SK-N-SH (cell line): ENCODE measurements around the gene RILPL2. TPM values are rescaled to one million over a fixed set of nuclear protein-coding genes. Genes with fewer than 3 reads are reported as not detected.
"Not testable (repeated sequence)": the region's sequence is repeated elsewhere in the genome, so short reads cannot be mapped to it uniquely, and the experiment has no call there.

Experiments used
- CTCF ChIA-PET: fragments of 300-600, 350-600 bp; formaldehyde crosslinking; extraction: SDS; loops from one replicate; lab custom pipeline; 2021; lab: Yijun Ruan, JAX
- POLR2A ChIA-PET: fragments of 350-600 bp; sonication (Branson Sonifier 250); formaldehyde crosslinking; extraction: SDS; loops from one replicate; lab custom pipeline; 2020; ENCODE audit warnings: antibody characterized with exemption, inconsistent platforms; lab: Yijun Ruan, JAX
- DNase-seq: peaks from one replicate; pipeline ENCODE4 v3.0.0; 2012
- H2AFZ ChIP-seq: fragments of 200-600 bp; sonication (generic); 2 replicates; pipeline ENCODE4 v1.8.1; 2016; ENCODE audit warnings: antibody characterized with exemption, mild to moderate bottlenecking, low read depth
- H3F3A ChIP-seq: fragments of 200-600 bp; sonication (generic); replicated peaks from 2 replicates; pipeline ENCODE3; 2016; ENCODE audit warnings: antibody characterized with exemption, mild to moderate bottlenecking; ENCODE audit not compliant: insufficient read depth
- H3K27ac ChIP-seq, 2 experiments: fragments of 200-500 bp in 1 of 2; fragments of 200-600 bp in 1 of 2; sonication (Bioruptor generic) in 1 of 2; sonication (generic), shearing (Covaris generic) in 1 of 2; 2 replicates each; pipeline versions ENCODE4 v1.5.1 to v1.6.1; 2014 to 2016; ENCODE audit warnings: low read depth in 2 of 2, inconsistent platforms in 1 of 2, low read length in 1 of 2, mild to moderate bottlenecking in 1 of 2, mixed read lengths in 1 of 2
- H3K27me3 ChIP-seq: fragments of 200-600 bp; sonication (generic), shearing (Covaris generic); 2 replicates; pipeline ENCODE4 v1.6.1; 2016; ENCODE audit warnings: mixed run types; ENCODE audit not compliant: insufficient read depth
- H3K36me3 ChIP-seq, 2 experiments: fragments of 200-500 bp in 1 of 2; fragments of 200-600 bp in 1 of 2; sonication (Bioruptor generic) in 1 of 2; sonication (generic) in 1 of 2; replicated peaks in 1 of 2; 2 replicates each; pipeline versions ENCODE3 to v1.5.1; 2014 to 2016; ENCODE audit warnings: low read length in 1 of 2, mild to moderate bottlenecking in 1 of 2; ENCODE audit not compliant: insufficient read depth in 2 of 2, control insufficient read depth in 1 of 2
- H3K4me1 ChIP-seq, 2 experiments: fragments of 200-500 bp in 1 of 2; fragments of 200-600 bp in 1 of 2; sonication (Bioruptor generic) in 1 of 2; sonication (generic), shearing (Covaris generic) in 1 of 2; 2 replicates each; pipeline versions ENCODE4 v1.5.1 to v1.6.1; 2014 to 2016; ENCODE audit warnings: low read depth in 1 of 2, low read length in 1 of 2, mixed run types in 1 of 2; ENCODE audit not compliant: insufficient read depth in 2 of 2, control insufficient read depth in 1 of 2
- H3K4me2 ChIP-seq: fragments of 200-600 bp; sonication (generic), shearing (Covaris generic); 2 replicates; pipeline ENCODE4 v1.6.1; 2017; ENCODE audit warnings: mixed run types
- H3K4me3 ChIP-seq, 2 experiments: fragments of 200-500 bp in 1 of 2; fragments of 200-600 bp in 1 of 2; sonication (Bioruptor generic) in 1 of 2; sonication (generic), shearing (Covaris generic) in 1 of 2; 2 replicates each; pipeline versions ENCODE4 v1.5.1 to v1.8.1; 2014 to 2016; ENCODE audit warnings: low read depth in 2 of 2, inconsistent platforms in 1 of 2, low read length in 1 of 2, mild to moderate bottlenecking in 1 of 2, mixed read lengths in 1 of 2, moderate library complexity in 1 of 2
- H3K79me2 ChIP-seq: fragments of 200-600 bp; sonication (generic); 2 replicates; pipeline ENCODE4 v1.8.1; 2017; ENCODE audit warnings: mild to moderate bottlenecking; ENCODE audit not compliant: insufficient read depth
- H3K9ac ChIP-seq: fragments of 200-600 bp; sonication (generic); 2 replicates; pipeline ENCODE4 v1.6.1; 2017; ENCODE audit warnings: mixed run types
- H3K9me2 ChIP-seq: fragments of 200-600 bp; sonication (generic); 2 replicates; pipeline ENCODE4 v1.6.1; 2017; ENCODE audit warnings: mixed run types
- H3K9me3 ChIP-seq: fragments of 200-600 bp; sonication (generic); 2 replicates; pipeline ENCODE4 v1.6.1; 2017; ENCODE audit warnings: mixed run types, mild to moderate bottlenecking, moderate library complexity
- H4K20me1 ChIP-seq: fragments of 200-600 bp; sonication (generic); 2 replicates; pipeline ENCODE4 v1.6.1; 2017; ENCODE audit warnings: mild to moderate bottlenecking, mixed run types; ENCODE audit not compliant: insufficient read depth
- ELF1 ChIP-seq: IDR thresholded peaks from 2 replicates; pipeline ENCODE4 v1.4.0; 2012
- GATA2 ChIP-seq: sonication (generic); formaldehyde crosslinking; IDR thresholded peaks from 2 replicates; pipeline ENCODE4 v1.5.0; 2020; ENCODE audit warnings: mild to moderate bottlenecking, missing genetic modification reagents
- IRF3 ChIP-seq: fragments of 150-350 bp; IDR thresholded peaks from 2 replicates; pipeline ENCODE4 v1.6.1; 2016; ENCODE audit warnings: mild to moderate bottlenecking, low read depth, low read length
- JUND ChIP-seq: IDR thresholded peaks from 2 replicates; pipeline ENCODE4 v1.4.0; 2012
- MAX ChIP-seq: IDR thresholded peaks from 2 replicates; pipeline ENCODE4 v1.4.0; 2012; ENCODE audit warnings: low read depth
- MEF2A ChIP-seq: IDR thresholded peaks from 2 replicates; pipeline ENCODE4 v1.4.0; 2012; ENCODE audit warnings: low read depth, borderline replicate concordance
- MXI1 ChIP-seq: IDR thresholded peaks from 2 replicates; pipeline ENCODE4 v1.6.1; 2012; ENCODE audit warnings: mild to moderate bottlenecking, low read depth, low read length, improper control_type of control experiment
- NRF1 ChIP-seq: IDR thresholded peaks from 2 replicates; pipeline ENCODE4 v1.6.1; 2012; ENCODE audit warnings: low read depth, mild to moderate bottlenecking, low read length
- PBX3 ChIP-seq: IDR thresholded peaks from 2 replicates; pipeline ENCODE4; 2012
- POLR2AphosphoS5 ChIP-seq: IDR thresholded peaks from 2 replicates; pipeline ENCODE4 v1.6.1; 2012; ENCODE audit warnings: low read depth, low read length
- REST ChIP-seq: IDR thresholded peaks from 2 replicates; pipeline ENCODE4 v1.6.1; 2012; ENCODE audit warnings: mild to moderate bottlenecking, low read depth, low read length, moderate library complexity
- RXRA ChIP-seq: IDR thresholded peaks from 2 replicates; pipeline ENCODE4 v1.4.0; 2012; ENCODE audit warnings: low read depth, mild to moderate bottlenecking, borderline replicate concordance
- SMC3 ChIP-seq: IDR thresholded peaks from 2 replicates; pipeline ENCODE4 v1.6.1; 2012; ENCODE audit warnings: low read depth, low read length, improper control_type of control experiment
- TAF1 ChIP-seq: IDR thresholded peaks from 2 replicates; pipeline ENCODE4 v1.6.1; 2012; ENCODE audit warnings: low read depth, mild to moderate bottlenecking, low read length, moderate library complexity, borderline replicate concordance
- TEAD4 ChIP-seq: IDR thresholded peaks from 2 replicates; pipeline ENCODE4 v1.4.0; 2012; ENCODE audit warnings: mild to moderate bottlenecking, borderline replicate concordance; ENCODE audit not compliant: insufficient read depth
- USF1 ChIP-seq: IDR thresholded peaks from 2 replicates; pipeline ENCODE4 v1.4.0; 2012; ENCODE audit warnings: low read depth, borderline replicate concordance
- USF2 ChIP-seq: fragments of 150-350 bp; IDR thresholded peaks from 2 replicates; pipeline ENCODE4 v1.6.1; 2017; ENCODE audit warnings: antibody characterized with exemption, low read length, low read depth, borderline replicate concordance
- YY1 ChIP-seq: IDR thresholded peaks from 2 replicates; pipeline ENCODE4 v1.4.0; 2012; ENCODE audit warnings: low read depth, mild to moderate bottlenecking
- WGBS: methylation state at CpG from one replicate; pipeline ENCODE4 v1.1.6; 2017; ENCODE audit warnings: low lambda C conversion rate; 5-methylcytosine and 5-hydroxymethylcytosine counted together
- polyA plus RNA-seq, 3 experiments: library from polyadenylated mRNA; depleted of rRNA; stranded (reverse); fragments of >200 nt; gene quantifications; 2 replicates each; pipeline ENCODE4 v1.2.3, GENCODE V29; 2012

The RILPL2 gene
- polyA plus RNA-seq, 1 of the 3 experiments (the other 2 are of a cell fraction): 5.0 TPM

GRCh38 chr12:123463174-123463573 is 26.7 kb upstream of the RILPL2 start:
- H3K27me3 ChIP-seq, H3F3A ChIP-seq, CTCF ChIA-PET, H2AFZ ChIP-seq, H3K27ac ChIP-seq, H3K36me3 ChIP-seq, H3K9me3 ChIP-seq, H3K9me2 ChIP-seq, H3K4me3 ChIP-seq, H4K20me1 ChIP-seq, H3K9ac ChIP-seq, DNase-seq, POLR2A ChIA-PET, H3K4me2 ChIP-seq: not testable (repeated sequence)
- Histone ChIP-seq H3K4me1 (peaks cover 10 to 21% of the 10 kb centered on the region in 2 experiments; a peak in 2 of 4 replicates), H3K79me2 (peaks cover 78% of the 10 kb centered on the region)
- WGBS: 96% methylated on average over 11 of the region's 11 CpGs

- H4K20me1 ChIP-seq: no peaks in the 10 kb centered on the region
- DNase-seq: peak; percentile 73
- H3K27me3 ChIP-seq: no peaks in the 10 kb centered on the region
- peak within 1 kb of the TSS; percentile 62 to 96 for H3K4me3 ChIP-seq
- peaks cover 47% of the 10 kb centered on the region for H3K79me2 ChIP-seq
- peak within 1 kb of the TSS; percentile 99 for H3K9ac ChIP-seq
- ChIA-PET CTCF (interaction anchor here (0.7 to 2.0 kb wide), 4 partner anchors 8 to 124 kb away, joined by 3 to 5 read pairs (median 4); no protein-coding TSS in a partner anchor), POLR2A (interaction anchor here (0.9 to 1.0 kb wide), 2 partner anchors 93 to 189 kb away, joined by 3 to 4 read pairs; no protein-coding TSS in a partner anchor)
- H3K9me2 ChIP-seq: no peaks in the 10 kb centered on the region
- H3K27ac ChIP-seq: peak within 1 kb of the TSS; percentile 93 to 98
- WGBS: 1% methylated on average over 39 of the region's 48 CpGs
- peak within 1 kb of the TSS; percentile 98 for H2AFZ ChIP-seq
- no peaks in the 10 kb centered on the region for H3K36me3 ChIP-seq
- H3K9me3 ChIP-seq: no peaks in the 10 kb centered on the region
- H3F3A ChIP-seq: peaks cover 21% of the 10 kb centered on the region
- peak within 1 kb of the TSS; percentile 86 for H3K4me2 ChIP-seq
- peaks cover 2 to 10% of the 10 kb centered on the region in 2 experiments; a peak in 1 of 4 replicates for H3K4me1 ChIP-seq
- TF ChIP-seq POLR2AphosphoS5 (peak; percentile 58), MXI1 (peak; percentile 10; the same call in 1 of the 2 replicates), TAF1 (peak; percentile 76), MEF2A (no peak), NRF1 (peak; percentile 85), GATA2 (CRISPR knock-in tag) (no peak), TEAD4 (no peak), IRF3 (no peak), YY1 (peak; percentile 98), RXRA (peak; percentile 28; the same call in 1 of the 2 replicates), ELF1 (peak; percentile 53; the same call in 1 of the 2 replicates), MAX (peak; percentile 67), USF1 (no peak), SMC3 (no peak), USF2 (no peak), REST (no peak), PBX3 (peak; percentile 4; the same call in 1 of the 2 replicates), JUND (no peak)
Measured at GRCh38 chr12:123457980-123458779, 21.7 kb upstream of the RILPL2 start, which contains the start of gene SNRNP35. Gene SNRNP35 (plus strand): TSS chr12:123458139. CDS start chr12:123465541, 7,402 bp downstream.
